ENCODE results near the gene FAM171A2. TPM values are rescaled to one million over a fixed set of nuclear protein-coding genes. Genes with fewer than 3 reads are reported as not detected.

FAM171A2 gene
- total and polyA plus RNA-seq, 10 of the 15 experiments (the other 5 are each of a cell fraction or from before 2014, with no cell fraction given), result 0.08 to 1.7 (median 0.27) TPM; not detected in 2

DNA sequence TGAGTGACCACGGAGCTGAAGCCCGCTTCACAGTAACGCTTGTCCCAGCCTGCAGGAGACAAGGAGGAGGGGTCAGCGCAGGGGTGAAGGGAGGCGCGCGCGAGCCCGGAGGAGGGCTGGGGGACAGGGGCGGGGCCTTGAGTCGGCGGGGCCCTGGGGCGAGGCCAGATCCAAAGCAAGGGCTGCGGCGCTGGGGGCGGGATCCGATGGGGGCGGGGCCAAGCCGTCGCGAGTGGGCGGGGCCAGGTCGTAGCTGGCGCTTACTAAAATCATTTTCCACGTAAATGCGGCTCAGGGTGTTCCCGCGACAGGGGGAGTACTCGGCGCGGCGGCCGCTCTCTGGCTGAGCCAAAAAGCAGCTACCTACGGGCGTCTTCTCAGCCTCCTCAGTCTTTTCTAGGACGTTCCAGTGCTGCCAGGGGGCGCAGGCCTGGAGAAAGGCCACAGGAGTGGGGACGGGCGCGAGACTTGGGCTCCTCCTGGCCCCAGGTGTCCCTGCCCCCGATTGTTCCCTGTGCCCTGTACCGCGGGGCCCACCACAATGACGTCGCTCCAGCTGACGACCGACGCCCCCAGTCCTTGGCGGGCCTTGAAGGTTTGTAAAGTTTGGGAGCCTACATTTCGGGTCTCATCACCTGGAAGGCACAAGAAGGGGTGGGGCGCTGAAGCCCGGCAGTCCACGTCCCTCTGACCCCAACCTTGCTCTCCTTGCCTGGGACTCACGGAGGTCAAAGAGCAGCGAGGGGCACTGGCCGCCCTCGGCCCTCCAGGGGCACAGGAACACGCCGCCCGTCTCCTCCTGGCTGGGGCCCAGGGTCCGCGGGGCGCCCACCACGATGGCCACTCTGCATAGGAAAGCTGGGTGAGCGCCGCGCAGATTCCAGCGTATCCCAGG is 21.9 kb upstream of the FAM171A2 start (continued):
- TF ChIP-seq, protein P1, sequence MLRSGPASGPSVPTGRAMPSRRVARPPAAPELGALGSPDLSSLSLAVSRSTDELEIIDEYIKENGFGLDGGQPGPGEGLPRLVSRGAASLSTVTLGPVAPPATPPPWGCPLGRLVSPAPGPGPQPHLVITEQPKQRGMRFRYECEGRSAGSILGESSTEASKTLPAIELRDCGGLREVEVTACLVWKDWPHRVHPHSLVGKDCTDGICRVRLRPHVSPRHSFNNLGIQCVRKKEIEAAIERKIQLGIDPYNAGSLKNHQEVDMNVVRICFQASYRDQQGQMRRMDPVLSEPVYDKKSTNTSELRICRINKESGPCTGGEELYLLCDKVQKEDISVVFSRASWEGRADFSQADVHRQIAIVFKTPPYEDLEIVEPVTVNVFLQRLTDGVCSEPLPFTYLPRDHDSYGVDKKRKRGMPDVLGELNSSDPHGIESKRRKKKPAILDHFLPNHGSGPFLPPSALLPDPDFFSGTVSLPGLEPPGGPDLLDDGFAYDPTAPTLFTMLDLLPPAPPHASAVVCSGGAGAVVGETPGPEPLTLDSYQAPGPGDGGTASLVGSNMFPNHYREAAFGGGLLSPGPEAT (IDR thresholded peaks at IDR 0.05; ENCODE audit: low read depth), result no peak
- TF ChIP-seq NBN (IDR thresholded peaks at IDR 0.05) (no peak), EZH2 (IDR thresholded peaks at IDR 0.05; ENCODE audit: borderline replicate concordance, control insufficient read depth, low read depth, low read length) (no peak), SIX5 (IDR thresholded peaks at IDR 0.05; ENCODE audit: low read depth, low read length, severe bottlenecking) (no peak), RB1 (IDR thresholded peaks at IDR 0.05; ENCODE audit: borderline replicate concordance) (no peak), NFIC (IDR thresholded peaks at IDR 0.05; ENCODE audit: low read depth, low read length) (no peak), CREB1 (IDR thresholded peaks at IDR 0.05; ENCODE audit: low read depth) (0 out of 2 replicates have a peak, but pooled peaks have one; percentile 17)
- TF ChIP-seq, protein P2, sequence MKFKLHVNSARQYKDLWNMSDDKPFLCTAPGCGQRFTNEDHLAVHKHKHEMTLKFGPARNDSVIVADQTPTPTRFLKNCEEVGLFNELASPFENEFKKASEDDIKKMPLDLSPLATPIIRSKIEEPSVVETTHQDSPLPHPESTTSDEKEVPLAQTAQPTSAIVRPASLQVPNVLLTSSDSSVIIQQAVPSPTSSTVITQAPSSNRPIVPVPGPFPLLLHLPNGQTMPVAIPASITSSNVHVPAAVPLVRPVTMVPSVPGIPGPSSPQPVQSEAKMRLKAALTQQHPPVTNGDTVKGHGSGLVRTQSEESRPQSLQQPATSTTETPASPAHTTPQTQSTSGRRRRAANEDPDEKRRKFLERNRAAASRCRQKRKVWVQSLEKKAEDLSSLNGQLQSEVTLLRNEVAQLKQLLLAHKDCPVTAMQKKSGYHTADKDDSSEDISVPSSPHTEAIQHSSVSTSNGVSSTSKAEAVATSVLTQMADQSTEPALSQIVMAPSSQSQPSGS (IDR thresholded peaks at IDR 0.05; ENCODE audit: low read length), result no peak
- TF ChIP-seq, protein P3, sequence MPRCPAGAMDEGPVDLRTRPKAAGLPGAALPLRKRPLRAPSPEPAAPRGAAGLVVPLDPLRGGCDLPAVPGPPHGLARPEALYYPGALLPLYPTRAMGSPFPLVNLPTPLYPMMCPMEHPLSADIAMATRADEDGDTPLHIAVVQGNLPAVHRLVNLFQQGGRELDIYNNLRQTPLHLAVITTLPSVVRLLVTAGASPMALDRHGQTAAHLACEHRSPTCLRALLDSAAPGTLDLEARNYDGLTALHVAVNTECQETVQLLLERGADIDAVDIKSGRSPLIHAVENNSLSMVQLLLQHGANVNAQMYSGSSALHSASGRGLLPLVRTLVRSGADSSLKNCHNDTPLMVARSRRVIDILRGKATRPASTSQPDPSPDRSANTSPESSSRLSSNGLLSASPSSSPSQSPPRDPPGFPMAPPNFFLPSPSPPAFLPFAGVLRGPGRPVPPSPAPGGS (IDR thresholded peaks at IDR 0.05; ENCODE audit: borderline replicate concordance, insufficient read depth, low read depth, low read length, poor library complexity, severe bottlenecking), result no peak
